Smooth muscle cell (in vitro differentiated cells): ENCODE data around the gene ATOX1. TPM values are rescaled to one million over a fixed set of nuclear protein-coding genes. Genes with fewer than 3 reads are reported as not detected.

Experiments used
- DNase-seq: peaks from one replicate; lab custom pipeline; 2025; ENCODE audit not compliant: unreplicated experiment; lab: John Stamatoyannopoulos, UW
- H2AFZ ChIP-seq: fragments of 200-600 bp; sonication (generic); 2 replicates; pipeline ENCODE4 v1.6.0; 2016; ENCODE audit warnings: antibody characterized with exemption, low read depth, mild to moderate bottlenecking
- H3F3A ChIP-seq: fragments of 200-600 bp; sonication (generic); 2 replicates; pipeline ENCODE4 v1.6.0; 2017; ENCODE audit warnings: antibody characterized with exemption, low read depth
- H3K27ac ChIP-seq: fragments of 200-600 bp; sonication (generic); 2 replicates; pipeline ENCODE4 v1.5.1; 2016; ENCODE audit warnings: low read depth, mild to moderate bottlenecking
- H3K27me3 ChIP-seq: fragments of 200-600 bp; sonication (generic); 2 replicates; pipeline ENCODE4 v1.6.1; 2016; ENCODE audit warnings: low read depth, mild to moderate bottlenecking
- H3K36me3 ChIP-seq: fragments of 200-600 bp; sonication (generic); 2 replicates; pipeline ENCODE4 v1.5.1; 2016; ENCODE audit warnings: low read depth
- H3K4me1 ChIP-seq: fragments of 200-600 bp; sonication (generic); 2 replicates; pipeline ENCODE4 v1.5.1; 2016; ENCODE audit warnings: low read depth
- H3K4me2 ChIP-seq: fragments of 200-600 bp; sonication (generic); 2 replicates; pipeline ENCODE4 v1.6.0; 2016; ENCODE audit warnings: mild to moderate bottlenecking
- H3K4me3 ChIP-seq: fragments of 200-600 bp; sonication (generic); 2 replicates; pipeline ENCODE4 v1.5.1; 2016; ENCODE audit warnings: mild to moderate bottlenecking
- H3K79me2 ChIP-seq: fragments of 200-600 bp; sonication (generic); 2 replicates; pipeline ENCODE4 v1.6.0; 2016; ENCODE audit warnings: low read depth, mild to moderate bottlenecking
- H3K9ac ChIP-seq: fragments of 200-600 bp; sonication (generic); 2 replicates; pipeline ENCODE4 v1.6.0; 2016; ENCODE audit warnings: low read depth
- H3K9me3 ChIP-seq: fragments of 200-600 bp; sonication (generic); replicated peaks from 2 replicates; pipeline ENCODE4 v1.5.1; 2016; ENCODE audit warnings: low read depth
- H4K20me1 ChIP-seq: fragments of 200-600 bp; sonication (generic); 2 replicates; pipeline ENCODE4 v1.6.0; 2016; ENCODE audit warnings: low read depth
- CTCF ChIP-seq: fragments of 200-600 bp; sonication (generic); IDR thresholded peaks from 2 replicates; pipeline ENCODE4 v1.5.1; 2017; ENCODE audit warnings: borderline replicate concordance, mild to moderate bottlenecking, antibody characterized with exemption; ENCODE audit not compliant: insufficient read depth, poor library complexity, severe bottlenecking
- WGBS: methylation state at CpG from one replicate; pipeline ENCODE4 v1.1.7; 2016; ENCODE audit warnings: low lambda C conversion rate; 5-methylcytosine and 5-hydroxymethylcytosine counted together
- polyA plus RNA-seq: library from polyadenylated mRNA; unstranded; fragments of >200 nt; fragmentation: Nextera tagmentation; extraction: Ambion mirVana; gene quantifications from 2 replicates; pipeline ENCODE4 v1.2.1, GENCODE V29; 2016
- total RNA-seq: library from RNA; depleted of rRNA; stranded (reverse); fragments of >200 nt; gene quantifications from 2 replicates; pipeline ENCODE4 v1.2.3, GENCODE V29; 2014

The ATOX1 gene
- total and polyA plus RNA-seq, 2 experiments from 2014 or later: 73.3 to 315 TPM

- Histone ChIP-seq H3K4me2 (no peak overlapping the region), H3K79me2 (no peaks in the 10 kb centered on the region), H3K27ac (no peak overlapping the region), H3F3A (peaks cover 6% of the 10 kb centered on the region), H3K4me1 (peaks cover 7% of the 10 kb centered on the region), H3K36me3 (no peaks in the 10 kb centered on the region), H3K9me3 (no peaks in the 10 kb centered on the region), H4K20me1 (no peaks in the 10 kb centered on the region), H2AFZ (no peak overlapping the region), H3K9ac (no peak overlapping the region), H3K4me3 (no peak overlapping the region), H3K27me3 (no peaks in the 10 kb centered on the region)
- no peak for TF ChIP-seq CTCF
- no peak for DNase-seq
These were observed 35.9 kb downstream of the ATOX1 start for GRCh38 chr5:151722546-151722945.

- Histone ChIP-seq H3K27me3 (no peaks in the 10 kb centered on the region), H3F3A (peaks cover 6% of the 10 kb centered on the region), H3K9me3 (no peaks in the 10 kb centered on the region), H3K4me1 (peaks cover 7% of the 10 kb centered on the region), H3K36me3 (no peaks in the 10 kb centered on the region), H3K9ac (no peak overlapping the region), H3K27ac (peak overlapping the region; percentile 29), H3K79me2 (no peaks in the 10 kb centered on the region), H3K4me2 (no peak overlapping the region), H4K20me1 (no peaks in the 10 kb centered on the region), H2AFZ (no peak overlapping the region), H3K4me3 (no peak overlapping the region)
- DNase-seq: no peak
- no peak for TF ChIP-seq CTCF
These were observed 36.5 kb downstream of the ATOX1 start for GRCh38 chr5:151721812-151722391.

GRCh38 chr5:151721087-151721646 is 37.3 kb downstream of the ATOX1 start:
- no peak overlapping the region for H3K9ac ChIP-seq
- H3K36me3 ChIP-seq: no peaks in the 10 kb centered on the region
- peak overlapping the region; percentile 29 for H3K27ac ChIP-seq
- WGBS: 85% methylated on average over 3 of the region's 3 CpGs
- TF ChIP-seq CTCF: no peak
- H3K9me3 ChIP-seq: no peaks in the 10 kb centered on the region
- DNase-seq: no peak
- H3F3A ChIP-seq: peaks cover 6% of the 10 kb centered on the region
- no peaks in the 10 kb centered on the region for H3K27me3 ChIP-seq
- no peaks in the 10 kb centered on the region for H4K20me1 ChIP-seq
- peaks cover 7% of the 10 kb centered on the region for H3K4me1 ChIP-seq
- no peak overlapping the region for H3K4me3 ChIP-seq
- H3K79me2 ChIP-seq: no peaks in the 10 kb centered on the region
- H2AFZ ChIP-seq: peak overlapping the region; percentile 56
- H3K4me2 ChIP-seq: no peak overlapping the region

GRCh38 chr5:151720215-151720614 is 38.2 kb downstream of the ATOX1 start:
- no peak overlapping the region for H2AFZ ChIP-seq
- peaks cover 7% of the 10 kb centered on the region for H3K4me1 ChIP-seq
- no peaks in the 10 kb centered on the region for H3K27me3 ChIP-seq
- no peaks in the 10 kb centered on the region for H4K20me1 ChIP-seq
- H3K4me3 ChIP-seq: no peak overlapping the region
- H3K36me3 ChIP-seq: no peaks in the 10 kb centered on the region
- DNase-seq: no peak
- no peak for TF ChIP-seq CTCF
- H3K4me2 ChIP-seq: no peak overlapping the region
- H3F3A ChIP-seq: peaks cover 6% of the 10 kb centered on the region
- no peaks in the 10 kb centered on the region for H3K79me2 ChIP-seq
- H3K9ac ChIP-seq: no peak overlapping the region
- WGBS: 100% methylated on average over 2 of the region's 2 CpGs
- H3K27ac ChIP-seq: peak overlapping the region; percentile 94
- no peaks in the 10 kb centered on the region for H3K9me3 ChIP-seq
